WTC11 (cell line): ENCODE measurements around the gene KCNK17. TPM values are rescaled to one million over a fixed set of nuclear protein-coding genes. Genes with fewer than 3 reads are reported as not detected.

Experiments
- ATAC-seq: fragments of 200-7000 bp; cut with Tn5 transposase; 2 replicates; pipeline ENCODE4 v1.10.0; 2021; ENCODE audit warnings: mild to moderate bottlenecking, moderate library complexity
- CTCF ChIA-PET: fragments of 300-600 bp; sonication (Branson Sonifier 250); formaldehyde crosslinking; loops from one replicate; lab custom pipeline; 2021; ENCODE audit warnings: antibody characterized with exemption; lab: Charles Lee
- POLR2A ChIA-PET: fragments of 350-600 bp; sonication (Branson Sonifier 250); formaldehyde crosslinking; loops from one replicate; lab custom pipeline; 2021; ENCODE audit warnings: antibody characterized with exemption; lab: Charles Lee
- DNase-seq: peaks from one replicate; pipeline ENCODE4 v3.0.0; 2021; ENCODE audit warnings: low spot score
- H3K27ac Mint-ChIP-seq: 2 replicates; pipeline ENCODE4 v1.8.0; 2021; ENCODE audit warnings: mixed read lengths
- H3K27me3 Mint-ChIP-seq: 2 replicates; pipeline ENCODE4 v1.8.0; 2021; ENCODE audit warnings: low read depth, mild to moderate bottlenecking, moderate library complexity, mixed read lengths
- H3K36me3 Mint-ChIP-seq: 2 replicates; pipeline ENCODE4 v1.8.0; 2021; ENCODE audit warnings: mixed read lengths
- H3K4me1 Mint-ChIP-seq: 2 replicates; pipeline ENCODE4 v1.8.0; 2022; ENCODE audit warnings: mixed read lengths
- H3K4me3 Mint-ChIP-seq: 2 replicates; pipeline ENCODE4 v1.8.0; 2021; ENCODE audit warnings: mild to moderate bottlenecking, moderate library complexity, mixed read lengths
- H3K9me3 Mint-ChIP-seq: 2 replicates; pipeline ENCODE4 v1.8.0; 2021; ENCODE audit warnings: mixed read lengths
- ATF1 ChIP-seq: sonication (generic); formaldehyde crosslinking; IDR thresholded peaks from 2 replicates; pipeline ENCODE4 v1.8.1; 2023; ENCODE audit warnings: mild to moderate bottlenecking, moderate library complexity, missing genetic modification reagents
- CREB1 ChIP-seq: sonication (generic); formaldehyde crosslinking; IDR thresholded peaks from 2 replicates; pipeline ENCODE4 v1.8.0; 2023; ENCODE audit warnings: mild to moderate bottlenecking, missing genetic modification reagents
- CTCF ChIP-seq: fragments of 200-600 bp; IDR thresholded peaks from 2 replicates; pipeline ENCODE4 v1.8.0; 2022; ENCODE audit warnings: antibody characterized with exemption
- NR2C2 ChIP-seq: sonication (generic); formaldehyde crosslinking; IDR thresholded peaks from 2 replicates; pipeline ENCODE4 v1.8.0; 2022; ENCODE audit warnings: mild to moderate bottlenecking, missing genetic modification reagents
- PREB ChIP-seq: sonication (generic); formaldehyde crosslinking; IDR thresholded peaks from 2 replicates; pipeline ENCODE4 v1.8.1; 2022; ENCODE audit warnings: mild to moderate bottlenecking, missing genetic modification reagents, moderate library complexity, borderline replicate concordance
- TEAD1 ChIP-seq: sonication (generic); formaldehyde crosslinking; IDR thresholded peaks from 2 replicates; pipeline ENCODE4 v1.8.0; 2022; ENCODE audit warnings: mild to moderate bottlenecking, missing genetic modification reagents
- ZNF281 ChIP-seq: sonication (generic); formaldehyde crosslinking; IDR thresholded peaks from 2 replicates; pipeline ENCODE4 v1.8.0; 2023; ENCODE audit warnings: mild to moderate bottlenecking, missing genetic modification reagents
- ZNF423 ChIP-seq: fragments of 250-450 bp; sonication (Bioruptor Pico); IDR thresholded peaks from 2 replicates; pipeline ENCODE4 v2.1.2; 2022; ENCODE audit warnings: mild to moderate bottlenecking, moderate library complexity
- ZNF425 ChIP-seq: fragments of 250-450 bp; sonication (Bioruptor Pico); conservative IDR thresholded peaks from 2 replicates; pipeline ENCODE4 v1.9.0; 2021; ENCODE audit warnings: mild to moderate bottlenecking
- total RNA-seq: library from RNA; stranded (reverse); gene quantifications from 3 replicates; pipeline ENCODE4 v1.2.3, GENCODE V29; 2021
- TF ChIP-seq, protein P1 (sequence below): sonication (generic); formaldehyde crosslinking; IDR thresholded peaks from 2 replicates; pipeline ENCODE4 v1.8.0; 2022; ENCODE audit warnings: mild to moderate bottlenecking, missing genetic modification reagents
- TF ChIP-seq, protein P2 (sequence below): sonication (generic); formaldehyde crosslinking; IDR thresholded peaks from 2 replicates; pipeline ENCODE4 v1.8.1; 2022; ENCODE audit warnings: missing genetic modification reagents, borderline replicate concordance
- TF ChIP-seq, protein P3 (sequence below): sonication (generic); formaldehyde crosslinking; IDR thresholded peaks from 2 replicates; pipeline ENCODE4 v1.8.0; 2022; ENCODE audit warnings: missing genetic modification reagents

KCNK17 gene
- total RNA-seq, 1 experiment from 2014 or later: 2.1 TPM

- H3K27ac Mint-ChIP-seq: no peak overlapping the region
These were observed 4.2 kb downstream of the KCNK17 start for GRCh38 chr6:39309942-39310531.

GRCh38 chr6:39307462-39307861 lies 6.8 kb downstream of the KCNK17 start:
- POLR2A ChIA-PET: no interaction called here
- DNase-seq: no peak
- CTCF ChIA-PET: interaction anchor here (0.6 to 8.4 kb wide), 4 partner anchors 24 to 205 kb away, joined by 3 to 214 read pairs (median 104); no protein-coding TSS in a partner anchor
- Mint-ChIP-seq H3K36me3 (no peaks in the 10 kb centered on the region), H3K9me3 (no peaks in the 10 kb centered on the region), H3K4me1 (peaks cover 9% of the 10 kb centered on the region), H3K27me3 (peaks cover 20% of the 10 kb centered on the region), H3K27ac (no peak overlapping the region), H3K4me3 (no peak overlapping the region)
- no peak for ATAC-seq
- TF ChIP-seq NR2C2: no peak
- no peak for TF ChIP-seq CREB1 (CRISPR knock-in tag)
- TF ChIP-seq ZNF281: no peak
- TF ChIP-seq TEAD1 (CRISPR knock-in tag): no peak
- TF ChIP-seq PREB (CRISPR knock-in tag): no peak
- TF ChIP-seq, protein P1, sequence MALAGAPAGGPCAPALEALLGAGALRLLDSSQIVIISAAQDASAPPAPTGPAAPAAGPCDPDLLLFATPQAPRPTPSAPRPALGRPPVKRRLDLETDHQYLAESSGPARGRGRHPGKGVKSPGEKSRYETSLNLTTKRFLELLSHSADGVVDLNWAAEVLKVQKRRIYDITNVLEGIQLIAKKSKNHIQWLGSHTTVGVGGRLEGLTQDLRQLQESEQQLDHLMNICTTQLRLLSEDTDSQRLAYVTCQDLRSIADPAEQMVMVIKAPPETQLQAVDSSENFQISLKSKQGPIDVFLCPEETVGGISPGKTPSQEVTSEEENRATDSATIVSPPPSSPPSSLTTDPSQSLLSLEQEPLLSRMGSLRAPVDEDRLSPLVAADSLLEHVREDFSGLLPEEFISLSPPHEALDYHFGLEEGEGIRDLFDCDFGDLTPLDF (CRISPR knock-in tag): no peak
- TF ChIP-seq, protein P2, sequence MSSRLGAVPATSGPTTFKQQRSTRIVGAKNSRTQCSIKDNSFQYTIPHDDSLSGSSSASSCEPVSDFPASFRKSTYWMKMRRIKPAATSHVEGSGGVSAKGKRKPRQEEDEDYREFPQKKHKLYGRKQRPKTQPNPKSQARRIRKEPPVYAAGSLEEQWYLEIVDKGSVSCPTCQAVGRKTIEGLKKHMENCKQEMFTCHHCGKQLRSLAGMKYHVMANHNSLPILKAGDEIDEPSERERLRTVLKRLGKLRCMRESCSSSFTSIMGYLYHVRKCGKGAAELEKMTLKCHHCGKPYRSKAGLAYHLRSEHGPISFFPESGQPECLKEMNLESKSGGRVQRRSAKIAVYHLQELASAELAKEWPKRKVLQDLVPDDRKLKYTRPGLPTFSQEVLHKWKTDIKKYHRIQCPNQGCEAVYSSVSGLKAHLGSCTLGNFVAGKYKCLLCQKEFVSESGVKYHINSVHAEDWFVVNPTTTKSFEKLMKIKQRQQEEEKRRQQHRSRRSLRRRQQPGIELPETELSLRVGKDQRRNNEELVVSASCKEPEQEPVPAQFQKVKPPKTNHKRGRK: no peak
- no peak for TF ChIP-seq CTCF
- TF ChIP-seq ZNF425 (CRISPR knock-in tag): no peak

More at GRCh38 chr6:39309942-39310531, 4.2 kb downstream of the KCNK17 start:
- DNase-seq: peak; percentile 88
- Mint-ChIP-seq H3K4me3 (no peak overlapping the region), H3K27me3 (peaks cover 45% of the 10 kb centered on the region), H3K4me1 (peaks cover 2% of the 10 kb centered on the region), H3K9me3 (no peaks in the 10 kb centered on the region), H3K36me3 (no peaks in the 10 kb centered on the region)
- ATAC-seq: peak; percentile 60
- ChIA-PET CTCF (interaction anchor here (0.6 to 1.9 kb wide), 22 partner anchors 8 to 319 kb away, joined by 3 to 24 read pairs (median 4); partner anchors contain the start of gene SAYSD1), POLR2A (no interaction called here)
- peak; percentile 71 for TF ChIP-seq ZNF423
- TF ChIP-seq CTCF: peak; percentile 86
- no peak for TF ChIP-seq ATF1 (CRISPR knock-in tag)
- TF ChIP-seq, protein P3, sequence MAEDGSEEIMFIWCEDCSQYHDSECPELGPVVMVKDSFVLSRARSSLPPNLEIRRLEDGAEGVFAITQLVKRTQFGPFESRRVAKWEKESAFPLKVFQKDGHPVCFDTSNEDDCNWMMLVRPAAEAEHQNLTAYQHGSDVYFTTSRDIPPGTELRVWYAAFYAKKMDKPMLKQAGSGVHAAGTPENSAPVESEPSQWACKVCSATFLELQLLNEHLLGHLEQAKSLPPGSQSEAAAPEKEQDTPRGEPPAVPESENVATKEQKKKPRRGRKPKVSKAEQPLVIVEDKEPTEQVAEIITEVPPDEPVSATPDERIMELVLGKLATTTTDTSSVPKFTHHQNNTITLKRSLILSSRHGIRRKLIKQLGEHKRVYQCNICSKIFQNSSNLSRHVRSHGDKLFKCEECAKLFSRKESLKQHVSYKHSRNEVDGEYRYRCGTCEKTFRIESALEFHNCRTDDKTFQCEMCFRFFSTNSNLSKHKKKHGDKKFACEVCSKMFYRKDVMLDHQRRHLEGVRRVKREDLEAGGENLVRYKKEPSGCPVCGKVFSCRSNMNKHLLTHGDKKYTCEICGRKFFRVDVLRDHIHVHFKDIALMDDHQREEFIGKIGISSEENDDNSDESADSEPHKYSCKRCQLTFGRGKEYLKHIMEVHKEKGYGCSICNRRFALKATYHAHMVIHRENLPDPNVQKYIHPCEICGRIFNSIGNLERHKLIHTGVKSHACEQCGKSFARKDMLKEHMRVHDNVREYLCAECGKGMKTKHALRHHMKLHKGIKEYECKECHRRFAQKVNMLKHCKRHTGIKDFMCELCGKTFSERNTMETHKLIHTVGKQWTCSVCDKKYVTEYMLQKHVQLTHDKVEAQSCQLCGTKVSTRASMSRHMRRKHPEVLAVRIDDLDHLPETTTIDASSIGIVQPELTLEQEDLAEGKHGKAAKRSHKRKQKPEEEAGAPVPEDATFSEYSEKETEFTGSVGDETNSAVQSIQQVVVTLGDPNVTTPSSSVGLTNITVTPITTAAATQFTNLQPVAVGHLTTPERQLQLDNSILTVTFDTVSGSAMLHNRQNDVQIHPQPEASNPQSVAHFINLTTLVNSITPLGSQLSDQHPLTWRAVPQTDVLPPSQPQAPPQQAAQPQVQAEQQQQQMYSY (CRISPR knock-in tag): peak; percentile 6; the same call in 1 of the 2 replicates
